ENCODE data around the gene UGT1A8. TPM values are rescaled to one million over a fixed set of nuclear protein-coding genes. Genes with fewer than 3 reads are reported as not detected.
A peak's percentile ranks its signal among the peaks of the same experiment; 100 is the strongest.
"Not testable (repeated sequence)": the region's sequence is repeated elsewhere in the genome, so short reads cannot be mapped to it uniquely, and the experiment has no call there.

The UGT1A8 gene
- total and polyA plus RNA-seq, 2 donors (not counting 1 experiment from before 2014, with no cell fraction given), result not detected

DNA sequence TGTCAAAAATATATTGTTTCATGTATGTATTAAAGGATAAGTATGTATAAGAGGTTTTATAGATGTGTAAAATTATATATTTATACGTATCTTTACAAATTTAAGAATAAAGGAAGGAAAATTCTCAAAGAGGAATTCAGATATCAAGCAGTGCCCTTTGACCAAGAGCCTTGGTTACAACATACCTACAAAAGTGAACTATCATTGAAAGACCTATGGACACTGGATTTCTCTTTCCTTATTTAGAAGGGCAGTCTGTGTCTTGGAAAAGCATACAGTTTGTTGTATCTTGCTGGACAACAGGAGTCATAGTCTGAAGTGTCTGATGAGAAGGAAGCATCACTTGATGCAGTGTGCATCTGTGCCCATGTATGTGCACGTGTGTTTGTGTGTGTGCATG lies 29.0 kb upstream of the UGT1A8 start:
- Histone ChIP-seq H3K27ac (ENCODE audit: insufficient read depth, low read length) (no peak overlapping the region), H3K4me1 (ENCODE audit: control insufficient read depth, extremely low read depth, insufficient read depth, low read length) (no peaks in the 10 kb centered on the region), H3K4me3 (replicated peaks in 1 of 4; ENCODE audit: control extremely low read depth in 1 of 4, insufficient read depth in 1 of 4, low read depth in 3 of 4, low read length in 4 of 4) (no peak overlapping the region), H3K79me2 (ENCODE audit: control insufficient read depth, insufficient read depth, low read length) (no peaks in the 10 kb centered on the region), H2AFZ (ENCODE audit: low read length) (no peak overlapping the region), H3K36me3 (ENCODE audit: control insufficient read depth, insufficient read depth, low read length) (no peaks in the 10 kb centered on the region), H3K4me2 (ENCODE audit: extremely low read depth, insufficient read depth, low read length) (no peak overlapping the region), H3K27me3 (ENCODE audit: control insufficient read depth, insufficient read depth, low read length) (no peaks in the 10 kb centered on the region), H4K20me1 (ENCODE audit: control insufficient read depth, extremely low read depth, insufficient read depth, low read length) (no peaks in the 10 kb centered on the region), H3K9ac (ENCODE audit: insufficient read depth, low read length) (no peak overlapping the region), H3K9me3 (ENCODE audit: control insufficient read depth, insufficient read depth, low read depth, low read length) (no peaks in the 10 kb centered on the region)
- no peak for DNase-seq (ENCODE audit: low read depth in 2 of 2)
- TF ChIP-seq, protein P1, sequence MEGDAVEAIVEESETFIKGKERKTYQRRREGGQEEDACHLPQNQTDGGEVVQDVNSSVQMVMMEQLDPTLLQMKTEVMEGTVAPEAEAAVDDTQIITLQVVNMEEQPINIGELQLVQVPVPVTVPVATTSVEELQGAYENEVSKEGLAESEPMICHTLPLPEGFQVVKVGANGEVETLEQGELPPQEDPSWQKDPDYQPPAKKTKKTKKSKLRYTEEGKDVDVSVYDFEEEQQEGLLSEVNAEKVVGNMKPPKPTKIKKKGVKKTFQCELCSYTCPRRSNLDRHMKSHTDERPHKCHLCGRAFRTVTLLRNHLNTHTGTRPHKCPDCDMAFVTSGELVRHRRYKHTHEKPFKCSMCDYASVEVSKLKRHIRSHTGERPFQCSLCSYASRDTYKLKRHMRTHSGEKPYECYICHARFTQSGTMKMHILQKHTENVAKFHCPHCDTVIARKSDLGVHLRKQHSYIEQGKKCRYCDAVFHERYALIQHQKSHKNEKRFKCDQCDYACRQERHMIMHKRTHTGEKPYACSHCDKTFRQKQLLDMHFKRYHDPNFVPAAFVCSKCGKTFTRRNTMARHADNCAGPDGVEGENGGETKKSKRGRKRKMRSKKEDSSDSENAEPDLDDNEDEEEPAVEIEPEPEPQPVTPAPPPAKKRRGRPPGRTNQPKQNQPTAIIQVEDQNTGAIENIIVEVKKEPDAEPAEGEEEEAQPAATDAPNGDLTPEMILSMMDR (conservative IDR thresholded peaks at IDR 0.05 in 1 of 2, IDR thresholded peaks at IDR 0.05 in 1 of 2; ENCODE audit: low read depth in 1 of 2, low read length in 2 of 2), result no peak
- no peak for TF ChIP-seq EZH2 (IDR thresholded peaks at IDR 0.05; ENCODE audit: low read length, missing control alignments)

DNA sequence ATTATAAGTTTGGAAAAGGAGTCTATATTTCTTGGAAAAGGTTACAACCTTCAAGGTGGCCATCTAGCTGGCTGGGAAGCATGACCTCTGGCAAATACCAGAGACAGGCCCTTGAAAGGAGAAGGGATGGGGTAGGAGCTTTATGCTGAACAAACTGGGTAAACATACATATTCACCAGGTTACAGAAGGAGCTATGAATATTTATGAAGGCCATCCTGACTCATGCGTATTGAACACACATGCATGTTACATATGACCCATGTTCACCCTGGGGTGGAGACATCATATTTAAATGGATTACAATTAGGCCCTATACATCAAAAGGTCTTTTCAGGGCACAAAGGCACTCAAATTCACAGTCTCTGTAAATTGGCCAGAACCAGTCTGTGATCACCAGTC lies 24.7 kb upstream of the UGT1A8 start:
- not testable (repeated sequence) for H3K4me2 ChIP-seq (ENCODE audit: extremely low read depth, insufficient read depth, low read length); H4K20me1 ChIP-seq (ENCODE audit: control insufficient read depth, extremely low read depth, insufficient read depth, low read length); H3K9ac ChIP-seq (ENCODE audit: insufficient read depth, low read length); H3K27me3 ChIP-seq (ENCODE audit: control insufficient read depth, insufficient read depth, low read length); H3K79me2 ChIP-seq (ENCODE audit: control insufficient read depth, insufficient read depth, low read length); H3K27ac ChIP-seq (ENCODE audit: insufficient read depth, low read length); H3K4me1 ChIP-seq (ENCODE audit: control insufficient read depth, extremely low read depth, insufficient read depth, low read length); DNase-seq (ENCODE audit: low read depth in 2 of 2); H3K36me3 ChIP-seq (ENCODE audit: control insufficient read depth, insufficient read depth, low read length); H3K9me3 ChIP-seq (ENCODE audit: control insufficient read depth, insufficient read depth, low read depth, low read length); H2AFZ ChIP-seq (ENCODE audit: low read length); H3K4me3 ChIP-seq (replicated peaks in 1 of 4; ENCODE audit: control extremely low read depth in 1 of 4, insufficient read depth in 1 of 4, low read depth in 3 of 4, low read length in 4 of 4)

DNA sequence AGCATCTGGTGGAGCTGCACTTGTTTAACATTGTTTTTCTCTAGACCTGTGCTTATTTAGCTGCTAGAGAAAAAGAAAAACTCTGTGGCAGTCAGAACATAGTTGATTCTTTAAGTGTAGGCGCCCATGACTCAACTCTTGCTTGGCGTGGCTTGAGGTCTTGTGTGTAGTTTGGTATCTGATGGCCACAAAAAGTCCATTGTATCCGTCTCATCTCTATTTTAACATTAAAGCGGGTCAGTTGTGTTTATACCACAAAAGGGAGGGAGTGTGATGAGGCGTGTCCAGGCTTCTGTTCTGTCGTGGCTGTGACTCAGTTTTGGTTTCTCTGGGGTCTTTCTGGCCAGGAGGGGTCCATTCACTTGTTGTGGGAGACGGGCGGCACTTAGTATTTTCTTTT lies 24.2 kb upstream of the UGT1A8 start:
- Histone ChIP-seq H3K9me3 (ENCODE audit: control insufficient read depth, insufficient read depth, low read depth, low read length) (no peaks in the 10 kb centered on the region), H3K36me3 (ENCODE audit: control insufficient read depth, insufficient read depth, low read length) (no peaks in the 10 kb centered on the region), H3K4me3 (replicated peaks in 1 of 4; ENCODE audit: control extremely low read depth in 1 of 4, insufficient read depth in 1 of 4, low read depth in 3 of 4, low read length in 4 of 4) (no peak overlapping the region), H3K4me1 (ENCODE audit: control insufficient read depth, extremely low read depth, insufficient read depth, low read length) (no peaks in the 10 kb centered on the region), H3K27me3 (ENCODE audit: control insufficient read depth, insufficient read depth, low read length) (no peaks in the 10 kb centered on the region), H3K27ac (ENCODE audit: insufficient read depth, low read length) (no peak overlapping the region), H2AFZ (ENCODE audit: low read length) (no peak overlapping the region), H3K79me2 (ENCODE audit: control insufficient read depth, insufficient read depth, low read length) (no peaks in the 10 kb centered on the region), H4K20me1 (ENCODE audit: control insufficient read depth, extremely low read depth, insufficient read depth, low read length) (no peaks in the 10 kb centered on the region), H3K9ac (ENCODE audit: insufficient read depth, low read length) (no peak overlapping the region), H3K4me2 (ENCODE audit: extremely low read depth, insufficient read depth, low read length) (no peak overlapping the region)
- TF ChIP-seq, protein P1 (conservative IDR thresholded peaks at IDR 0.05 in 1 of 2, IDR thresholded peaks at IDR 0.05 in 1 of 2; ENCODE audit: low read depth in 1 of 2, low read length in 2 of 2), result no peak
- TF ChIP-seq EZH2 (IDR thresholded peaks at IDR 0.05; ENCODE audit: low read length, missing control alignments), result no peak
- peak in 1 of 2 donors; percentile 20 for DNase-seq (ENCODE audit: low read depth in 2 of 2)
